HG03558 (cell line): Measurements from ENCODE around the gene CAMTA1.

ENCODE experiments used
- ATAC-seq: cut with Tn5 transposase; IDR thresholded peaks from one replicate; pipeline ENCODE4 v1.9.1; 2021; ENCODE audit warnings: moderate number of reproducible peaks; ENCODE audit not compliant: unreplicated experiment; ENCODE audit errors: extremely low read depth

Gene CAMTA1

GRCh38 chr1:7013833-7014639 is 228.8 kb downstream of the CAMTA1 start:
- ATAC-seq: no peak

- no peak for ATAC-seq
Measured at GRCh38 chr1:7014640-7014930, 229.3 kb downstream of the CAMTA1 start.

- ATAC-seq: no peak
Measured at GRCh38 chr1:7015022-7015421, 229.8 kb downstream of the CAMTA1 start.

- no peak for ATAC-seq
Measured at GRCh38 chr1:7018351-7018750, 233.1 kb downstream of the CAMTA1 start.

DNA sequence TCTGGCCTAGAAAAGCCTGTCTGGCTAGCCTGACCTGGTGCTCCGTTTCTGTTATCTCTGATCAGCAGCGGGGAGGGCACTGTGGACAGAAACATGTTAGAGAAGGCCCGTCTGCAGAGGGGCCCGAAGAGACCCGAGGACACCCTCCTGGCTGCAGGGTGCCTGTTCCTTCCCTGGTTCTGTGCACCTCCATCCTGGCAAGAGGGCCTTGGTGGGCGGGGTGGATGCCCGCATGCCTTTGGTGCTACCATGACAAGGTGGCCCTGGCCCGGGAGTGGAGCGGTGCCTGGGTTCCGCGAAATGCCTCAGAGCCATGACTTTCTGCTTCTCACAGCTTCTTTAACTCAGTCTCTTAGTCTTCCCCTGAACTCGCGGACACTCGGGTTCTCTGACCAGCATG is 233.6 kb downstream of the CAMTA1 start:
- no peak for ATAC-seq

DNA sequence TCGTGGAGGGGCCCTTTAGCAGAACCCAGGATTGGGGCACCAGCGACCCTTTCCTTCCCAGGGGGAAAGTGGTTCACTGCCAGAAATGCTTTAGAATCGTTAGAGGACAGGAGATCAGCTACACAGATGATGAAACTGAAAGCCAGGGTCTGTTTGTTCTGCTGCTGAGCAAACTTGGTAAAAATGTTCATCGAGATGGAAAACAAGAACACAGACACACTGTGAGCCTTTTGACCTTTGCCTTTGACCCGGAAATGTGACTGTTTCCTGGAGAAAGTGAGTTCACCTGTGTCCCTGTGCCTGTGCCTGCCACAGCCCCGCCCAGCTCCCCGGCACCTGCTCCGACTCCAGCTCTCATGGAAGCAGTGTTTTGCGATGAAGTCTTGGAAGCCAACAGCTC is 234.3 kb downstream of the CAMTA1 start:
- ATAC-seq: no peak

DNA sequence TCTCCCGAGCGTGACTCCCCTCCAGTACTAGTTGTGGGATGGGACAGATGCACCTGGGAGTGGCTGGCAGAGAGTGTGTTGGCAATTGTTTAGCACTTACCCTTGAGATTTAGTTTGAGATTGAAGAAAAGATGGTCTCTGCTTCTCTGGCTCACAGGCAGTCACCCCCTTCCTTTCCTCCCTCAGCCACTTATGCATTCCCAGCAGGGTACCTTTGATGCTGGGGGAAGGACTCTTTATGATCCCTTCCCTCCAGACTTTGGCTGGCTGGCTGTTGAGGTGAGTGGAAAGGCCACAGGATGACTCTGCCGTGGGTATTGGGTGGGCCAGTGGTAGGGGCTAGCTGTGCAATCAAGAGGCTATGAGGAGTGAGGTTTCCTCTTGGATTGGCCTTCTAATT is 236.8 kb downstream of the CAMTA1 start:
- ATAC-seq: no peak

DNA sequence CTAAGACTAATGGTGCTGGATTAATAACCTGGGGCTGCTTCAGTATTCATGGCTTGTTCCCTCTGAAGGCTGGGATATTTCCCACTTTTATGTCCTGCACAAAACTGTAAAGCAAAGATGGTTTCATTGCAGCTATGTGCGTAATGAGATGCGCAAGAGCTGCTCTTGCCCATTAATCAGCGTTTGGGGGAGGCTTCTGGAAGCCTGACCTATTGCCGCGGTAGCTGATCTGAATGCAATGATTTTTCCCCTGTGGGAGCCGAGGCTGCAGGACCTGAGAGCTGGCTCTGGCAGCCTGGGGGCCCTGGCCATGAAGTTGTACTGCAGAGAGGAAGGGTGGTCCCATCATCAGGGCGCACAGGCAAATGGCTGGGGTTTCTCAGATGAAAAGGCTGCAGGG is 239.8 kb downstream of the CAMTA1 start:
- no peak for ATAC-seq

- no peak for ATAC-seq
Measured at GRCh38 chr1:7026169-7026568, 240.9 kb downstream of the CAMTA1 start.

GRCh38 chr1:7032992-7033391 is 247.7 kb downstream of the CAMTA1 start:
- no peak for ATAC-seq

- ATAC-seq: no peak
Measured at GRCh38 chr1:7036386-7036785, 251.1 kb downstream of the CAMTA1 start.

GRCh38 chr1:7039590-7040220 is 254.5 kb downstream of the CAMTA1 start:
- no peak for ATAC-seq

DNA sequence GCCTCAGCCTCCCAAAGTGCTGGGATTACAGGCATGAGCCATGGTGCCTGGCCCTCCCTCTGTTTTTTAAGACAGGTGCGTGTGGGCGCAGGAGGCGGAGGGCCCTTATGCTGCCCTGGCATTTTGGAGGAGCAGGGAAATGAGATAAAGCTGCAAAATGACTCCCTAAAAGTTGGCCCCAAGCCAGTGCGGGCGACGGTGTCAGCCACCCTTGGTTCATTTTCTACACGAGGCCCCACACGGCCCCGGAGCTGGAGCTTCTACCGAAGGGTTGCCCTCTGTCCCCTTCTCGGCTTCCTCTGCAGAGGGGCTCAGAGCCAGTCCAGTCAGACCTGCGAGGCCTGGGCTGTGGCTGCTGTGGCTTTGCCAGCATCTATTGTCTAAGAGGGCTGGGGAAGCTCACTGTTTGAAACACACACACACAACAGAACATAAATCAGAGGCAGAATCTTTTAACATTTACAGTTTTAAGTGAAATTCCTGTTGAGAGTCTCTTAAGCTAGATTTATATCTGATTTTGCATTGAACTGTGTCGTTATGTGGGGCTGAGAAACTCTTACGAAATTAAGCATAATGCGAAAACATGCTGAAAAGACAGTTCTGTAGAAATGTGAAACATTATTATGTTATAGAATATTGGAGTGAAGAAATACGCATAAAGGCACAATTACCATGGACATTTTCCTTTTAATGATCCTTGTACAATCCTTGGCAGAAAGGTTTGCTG is 255.9 kb downstream of the CAMTA1 start:
- no peak for ATAC-seq

- no peak for ATAC-seq
Measured at GRCh38 chr1:7042322-7043190, 257.3 kb downstream of the CAMTA1 start.

- no peak for ATAC-seq
Measured at GRCh38 chr1:7043191-7043549, 257.9 kb downstream of the CAMTA1 start.

GRCh38 chr1:7043719-7044535 is 258.7 kb downstream of the CAMTA1 start:
- ATAC-seq: no peak

DNA sequence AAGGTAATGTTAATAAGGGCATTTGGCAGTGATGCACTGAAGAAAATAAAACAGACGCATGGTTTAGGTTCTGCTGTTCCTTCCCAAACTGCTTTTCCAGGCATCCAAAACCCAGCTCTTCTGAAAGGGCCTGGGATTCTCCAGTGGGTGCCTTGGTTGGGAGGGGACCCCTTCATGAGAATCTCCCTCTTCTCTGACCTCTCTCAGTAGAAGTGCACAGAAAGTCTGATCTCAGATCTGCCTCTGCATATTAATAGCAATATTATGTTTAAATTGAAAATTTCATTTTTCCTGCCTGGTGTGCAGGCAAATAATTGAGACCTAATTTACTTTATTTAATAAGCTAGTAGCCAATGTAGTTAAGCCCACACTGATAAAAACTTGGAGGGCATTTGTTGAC is 260.6 kb downstream of the CAMTA1 start:
- no peak for ATAC-seq

GRCh38 chr1:7046314-7046713 is 261.1 kb downstream of the CAMTA1 start:
- ATAC-seq: no peak

DNA sequence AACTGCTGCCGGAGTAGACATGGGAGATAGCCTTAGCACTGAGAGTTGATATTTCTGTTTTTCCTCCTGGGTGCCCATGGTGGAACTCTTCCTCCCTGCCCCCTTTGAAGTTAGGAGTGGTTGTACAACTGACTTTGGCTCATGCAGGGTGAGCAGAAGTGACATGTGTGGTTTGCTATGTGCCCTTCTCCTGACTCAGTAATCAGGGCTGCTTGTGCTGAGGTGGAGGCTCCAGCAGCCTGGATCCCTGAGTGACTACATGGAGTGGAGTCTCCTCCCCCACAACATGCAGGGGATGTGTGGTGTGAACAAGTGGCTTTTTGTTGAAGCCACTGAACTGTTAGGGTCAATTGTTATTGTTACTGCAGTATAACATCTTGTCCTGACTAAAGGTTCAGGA is 261.6 kb downstream of the CAMTA1 start:
- ATAC-seq: no peak

DNA sequence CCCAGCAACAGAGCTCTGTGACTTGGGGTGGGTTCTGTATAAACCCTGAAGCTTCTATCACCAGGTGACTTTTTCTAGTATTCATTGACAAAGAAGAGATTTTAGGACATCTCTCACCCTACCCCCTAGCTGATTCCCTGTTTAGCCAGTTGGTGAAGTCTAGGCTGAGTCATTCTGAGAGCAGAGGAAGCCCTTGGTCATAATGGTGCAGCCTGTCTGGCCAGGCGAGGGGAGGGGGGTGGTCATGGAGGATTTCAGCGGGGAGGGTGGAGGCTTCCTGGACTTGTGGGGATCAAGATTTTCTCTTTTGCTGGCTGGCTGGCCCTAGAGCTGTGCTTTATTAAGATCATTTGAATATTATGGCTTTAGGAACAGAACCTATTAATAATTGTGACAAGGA is 262.6 kb downstream of the CAMTA1 start:
- no peak for ATAC-seq
